Left cardiac atrium (tissue), 4 donors: ENCODE measurements around the gene ERC2. TPM values are rescaled to one million over a fixed set of nuclear protein-coding genes. Genes with fewer than 3 reads are reported as not detected.
A peak's percentile ranks its signal among the peaks of the same experiment; 100 is the strongest.
"Not testable (repeated sequence)": the region's sequence is repeated elsewhere in the genome, so short reads cannot be mapped to it uniquely, and the experiment has no call there.

Experiments used
- ATAC-seq, 2 donors: fragments of 200-7000 bp; cut with Tn5 transposase; one replicate each; pipeline ENCODE4 v1.9.1; 2020; ENCODE audit warnings: mild to moderate bottlenecking in 2 of 2, moderate library complexity in 2 of 2
- DNase-seq: peaks from one replicate; pipeline ENCODE4 v3.0.0-alpha.2; 2020
- intact Hi-C, 2 donors: fragments of 100-400 bp; cut with DNase I; formaldehyde crosslinking; loops; one replicate each; pipeline versions ENCODE4 v1.14.1 to v1.15.1; 2022 to 2023
- total RNA-seq, 2 donors: library from RNA; stranded (reverse); fragmentation: NEBNext Ultra II Directional; extraction: Animal tissue kit (Norgen Biotek cat#: 25700); gene quantifications; one replicate each; pipeline ENCODE4 v1.2.1, GENCODE V29; 2021
- donor health status: DM: no; HTN: yes; CAD: no.
- donor health status: DM: no; HTN: yes; CAD: no; lungs with severe emphysema.
- donor health status: DM: yes; HTN: yes; CAD: no.
- donor health status: Dilated cardiomyopathy.

Gene ERC2
- total RNA-seq, 2 donors from 2014 or later = 2.6 to 3.6 TPM

GRCh38 chr3:55512571-55513343 lies 955.5 kb downstream of the ERC2 start:
- no peak for ATAC-seq
- intact Hi-C loops = no loop called here
- no peak for DNase-seq

- no peak for DNase-seq
- ATAC-seq = peak; percentile 41 to 51
- intact Hi-C loops = no loop called here
Observed at GRCh38 chr3:55511895-55512570, 956.2 kb downstream of the ERC2 start.

GRCh38 chr3:55508335-55508734 lies 959.9 kb downstream of the ERC2 start:
- intact Hi-C loops = no loop called here
- no peak for ATAC-seq
- no peak for DNase-seq

- no peak for DNase-seq
- intact Hi-C loops = no loop called here
- no peak for ATAC-seq
Observed at GRCh38 chr3:55507808-55508207, 960.5 kb downstream of the ERC2 start.

GRCh38 chr3:55505776-55506175 lies 962.5 kb downstream of the ERC2 start:
- DNase-seq = no peak
- ATAC-seq = no peak
- intact Hi-C loops = no loop called here

- DNase-seq, ATAC-seq, intact Hi-C loops: not testable (repeated sequence)
Observed at GRCh38 chr3:55505102-55505501, 963.2 kb downstream of the ERC2 start.

GRCh38 chr3:55501905-55502304 lies 966.4 kb downstream of the ERC2 start:
- DNase-seq = no peak
- intact Hi-C loops = no loop called here
- ATAC-seq = no peak

GRCh38 chr3:55500555-55501330 lies 967.5 kb downstream of the ERC2 start:
- no peak for DNase-seq
- intact Hi-C loops = no loop called here
- ATAC-seq = no peak

- DNase-seq (no peak), ATAC-seq (no peak)
- intact Hi-C loops = no loop called here
Observed at GRCh38 chr3:55498520-55498919, 969.7 kb downstream of the ERC2 start.

GRCh38 chr3:55497250-55497649 lies 971.0 kb downstream of the ERC2 start:
- no peak for DNase-seq
- intact Hi-C loops = no loop called here
- no peak for ATAC-seq

- no peak for DNase-seq
- no peak for ATAC-seq
- intact Hi-C loops = no loop called here
Observed at GRCh38 chr3:55494976-55495375, 973.3 kb downstream of the ERC2 start.

- no peak for ATAC-seq
- intact Hi-C loops = no loop called here
Observed at GRCh38 chr3:55492976-55493375, 975.3 kb downstream of the ERC2 start.

GRCh38 chr3:55491296-55491816 lies 976.9 kb downstream of the ERC2 start:
- intact Hi-C loops = no loop called here
- ATAC-seq (peak in 1 of 2 donors; percentile 3), DNase-seq (no peak)

More at GRCh38 chr3:55492976-55493375, 975.3 kb downstream of the ERC2 start:
- no peak for DNase-seq

GRCh38 chr3:55490276-55490913 lies 977.9 kb downstream of the ERC2 start:
- DNase-seq (no peak), ATAC-seq (no peak)
- intact Hi-C loops = no loop called here

- DNase-seq = no peak
- ATAC-seq = no peak
- intact Hi-C loops = loop anchor here (5.0 to 10.0 kb wide), 3 partner anchors 85 to 553 kb away; no protein-coding TSS in a partner anchor
Observed at GRCh38 chr3:55489798-55490132, 978.5 kb downstream of the ERC2 start.

- ATAC-seq (peak; percentile 37 to 42), DNase-seq (peak; percentile 68)
Observed at GRCh38 chr3:55488398-55489055, 979.7 kb downstream of the ERC2 start.

GRCh38 chr3:55487381-55488241 lies 980.7 kb downstream of the ERC2 start:
- DNase-seq (no peak), ATAC-seq (peak; percentile 8 to 29)
- intact Hi-C loops = loop anchor here (5.0 to 10.0 kb wide), 3 partner anchors 87 to 555 kb away; no protein-coding TSS in a partner anchor

More at GRCh38 chr3:55488398-55489055, 979.7 kb downstream of the ERC2 start:
- intact Hi-C loops = loop anchor here (5.0 to 10.0 kb wide), 3 partner anchors 86 to 554 kb away; no protein-coding TSS in a partner anchor
